Measurements from ENCODE around the gene TRIM45.

- TF ChIP-seq CTCF (IDR thresholded peaks at IDR 0.05) (no peak), EP300 (IDR thresholded peaks at IDR 0.05) (no peak), POLR2A (IDR thresholded peaks at IDR 0.05) (no peak), POLR2AphosphoS5 (IDR thresholded peaks at IDR 0.05) (no peak)
Measured at GRCh38 chr1:117116090-117116783, 5.3 kb downstream of the TRIM45 start.

Measured in stomach (tissue), 4 donors.